ENCODE results near the gene SPTBN2.
"Not testable (repeated sequence)": the region's sequence is repeated elsewhere in the genome, so short reads cannot be mapped to it uniquely, and the experiment has no call there.

DNA sequence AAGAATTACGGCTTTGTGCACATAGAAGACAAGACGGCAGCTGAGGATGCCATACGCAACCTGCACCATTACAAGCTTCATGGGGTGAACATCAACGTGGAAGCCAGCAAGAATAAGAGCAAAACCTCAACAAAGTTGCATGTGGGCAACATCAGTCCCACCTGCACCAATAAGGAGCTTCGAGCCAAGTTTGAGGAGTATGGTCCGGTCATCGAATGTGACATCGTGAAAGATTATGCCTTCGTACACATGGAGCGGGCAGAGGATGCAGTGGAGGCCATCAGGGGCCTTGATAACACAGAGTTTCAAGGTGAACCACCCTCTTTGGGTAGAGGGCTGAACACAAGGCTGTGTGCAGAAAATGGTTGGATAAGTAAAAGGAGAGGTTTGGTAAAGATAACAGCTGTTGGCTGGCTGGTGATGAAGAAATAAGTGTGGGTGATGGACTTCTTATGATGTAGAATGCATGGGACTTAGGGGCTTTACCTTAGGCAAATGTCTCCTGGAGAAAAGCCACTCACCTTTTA lies 89.1 kb downstream of the SPTBN2 start:
- TF ChIP-seq, protein P1, sequence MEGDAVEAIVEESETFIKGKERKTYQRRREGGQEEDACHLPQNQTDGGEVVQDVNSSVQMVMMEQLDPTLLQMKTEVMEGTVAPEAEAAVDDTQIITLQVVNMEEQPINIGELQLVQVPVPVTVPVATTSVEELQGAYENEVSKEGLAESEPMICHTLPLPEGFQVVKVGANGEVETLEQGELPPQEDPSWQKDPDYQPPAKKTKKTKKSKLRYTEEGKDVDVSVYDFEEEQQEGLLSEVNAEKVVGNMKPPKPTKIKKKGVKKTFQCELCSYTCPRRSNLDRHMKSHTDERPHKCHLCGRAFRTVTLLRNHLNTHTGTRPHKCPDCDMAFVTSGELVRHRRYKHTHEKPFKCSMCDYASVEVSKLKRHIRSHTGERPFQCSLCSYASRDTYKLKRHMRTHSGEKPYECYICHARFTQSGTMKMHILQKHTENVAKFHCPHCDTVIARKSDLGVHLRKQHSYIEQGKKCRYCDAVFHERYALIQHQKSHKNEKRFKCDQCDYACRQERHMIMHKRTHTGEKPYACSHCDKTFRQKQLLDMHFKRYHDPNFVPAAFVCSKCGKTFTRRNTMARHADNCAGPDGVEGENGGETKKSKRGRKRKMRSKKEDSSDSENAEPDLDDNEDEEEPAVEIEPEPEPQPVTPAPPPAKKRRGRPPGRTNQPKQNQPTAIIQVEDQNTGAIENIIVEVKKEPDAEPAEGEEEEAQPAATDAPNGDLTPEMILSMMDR (IDR thresholded peaks at IDR 0.05) = not testable (repeated sequence)
- not testable (repeated sequence) for TF ChIP-seq EP300 (IDR thresholded peaks at IDR 0.05)

All from ovary (tissue), 3 donors.